Spinal cord (tissue), 10 donors: ENCODE measurements around the gene GRAMD1C. TPM values are rescaled to one million over a fixed set of nuclear protein-coding genes. Genes with fewer than 3 reads are reported as not detected.
"Not testable (repeated sequence)": the region's sequence is repeated elsewhere in the genome, so short reads cannot be mapped to it uniquely, and the experiment has no call there.

Source experiments
- DNase-seq, 6 donors: peaks; one replicate each; pipeline versions ENCODE4 v3.0.0 to v3.0.0-alpha.2; 2013 to 2015; ENCODE audit warnings: low spot score in 6 of 6, low read depth in 4 of 6
- H3K27ac ChIP-seq: one replicate; pipeline ENCODE4 v1.5.1; 2013; ENCODE audit warnings: low read depth, low read length, control low read depth
- H3K27me3 ChIP-seq: one replicate; pipeline ENCODE4 v1.6.1; 2013; ENCODE audit warnings: low read length; ENCODE audit not compliant: control insufficient read depth, insufficient read depth
- H3K36me3 ChIP-seq: one replicate; pipeline ENCODE4 v1.6.1; 2013; ENCODE audit warnings: low read length; ENCODE audit not compliant: control insufficient read depth, insufficient read depth
- H3K4me1 ChIP-seq: one replicate; pipeline ENCODE4 v1.6.1; 2013; ENCODE audit warnings: low read length; ENCODE audit not compliant: control insufficient read depth, insufficient read depth
- H3K4me3 ChIP-seq: one replicate; pipeline ENCODE4 v1.5.1; 2013; ENCODE audit warnings: low read depth, low read length, control low read depth
- H3K9me3 ChIP-seq: one replicate; pipeline ENCODE4 v1.6.1; 2013; ENCODE audit warnings: low read length; ENCODE audit not compliant: control insufficient read depth, insufficient read depth
- WGBS: methylation state at CpG from one replicate; pipeline ENCODE4 v1.1.5; 2013; ENCODE audit warnings: missing lambda C conversion rate; ENCODE audit not compliant: insufficient coverage; 5-methylcytosine and 5-hydroxymethylcytosine counted together
- polyA plus RNA-seq, 2 donors: library from polyadenylated mRNA; unstranded; fragments of 120-200 nt; gene quantifications; one replicate each; pipeline ENCODE4 v1.2.1, GENCODE V29; 2013; ENCODE audit not compliant: insufficient read length in 2 of 2
- total RNA-seq, 2 donors: library from RNA; depleted of rRNA in 1 of 2; stranded (reverse); fragments of 120-200 nt in 1 of 2; fragments of >200 nt in 1 of 2; gene quantifications; one replicate each; pipeline versions ENCODE4 v1.2.3 to v1.2.4, GENCODE V29; 2013 to 2014
- donor health status: healthy.

Gene GRAMD1C
- total and polyA plus RNA-seq, 4 donors: 10.5 to 21.3 (median 15.4) TPM

DNA sequence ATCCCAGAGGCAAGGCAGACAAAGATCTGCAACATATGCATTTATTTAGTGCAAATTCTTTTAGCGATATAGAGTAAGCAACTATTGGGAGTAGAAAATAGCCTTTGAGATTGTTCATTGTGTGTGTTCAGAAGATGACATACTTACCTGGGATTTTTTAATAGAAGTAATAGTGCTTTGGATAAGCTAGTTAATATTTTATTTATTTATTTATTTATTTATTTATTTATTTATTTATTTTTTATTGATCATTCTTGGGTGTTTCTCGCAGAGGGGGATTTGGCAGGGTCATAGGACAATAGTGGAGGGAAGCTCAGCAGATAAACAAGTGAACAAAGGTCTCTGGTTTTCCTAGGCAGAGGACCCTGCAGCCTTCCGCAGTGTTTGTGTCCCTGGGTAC lies 10.5 kb downstream of the GRAMD1C start:
- not testable (repeated sequence) for DNase-seq, H3K36me3 ChIP-seq, H3K4me3 ChIP-seq, H3K9me3 ChIP-seq, H3K27me3 ChIP-seq, H3K4me1 ChIP-seq, H3K27ac ChIP-seq
- WGBS: no CpG with 5 or more reads among the region's 3 CpGs

- not testable (repeated sequence) for H3K27me3 ChIP-seq, H3K36me3 ChIP-seq, H3K4me1 ChIP-seq, H3K4me3 ChIP-seq, H3K27ac ChIP-seq, DNase-seq, H3K9me3 ChIP-seq
- 100% methylated on average over 1 of the region's 22 CpGs for WGBS
These were observed 11.3 kb downstream of the GRAMD1C start for GRCh38 chr3:113849841-113850240.

DNA sequence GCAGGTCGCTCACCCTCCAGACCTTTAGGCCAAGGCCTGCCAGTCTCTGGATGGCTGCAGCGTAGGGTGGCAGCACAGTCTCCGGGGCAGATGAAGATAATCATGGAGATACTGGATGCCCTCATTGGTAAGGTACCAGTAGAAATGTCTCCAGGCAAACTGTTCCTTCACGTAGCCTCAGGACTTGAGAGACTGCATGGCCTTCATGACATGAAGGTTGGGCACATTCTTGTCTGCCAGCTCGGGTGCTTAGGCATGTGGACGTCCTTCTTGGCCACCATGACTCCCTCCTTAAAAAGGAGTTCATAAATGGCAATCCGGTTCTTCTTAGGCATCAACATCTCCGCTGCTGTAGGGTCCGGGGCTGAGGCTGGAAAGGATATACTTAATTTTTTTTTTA lies 11.8 kb downstream of the GRAMD1C start:
- not testable (repeated sequence) for H3K4me1 ChIP-seq, H3K9me3 ChIP-seq, DNase-seq, H3K27ac ChIP-seq, H3K27me3 ChIP-seq, H3K36me3 ChIP-seq, H3K4me3 ChIP-seq
- 100% methylated on average over 2 of the region's 9 CpGs for WGBS

GRCh38 chr3:113852506-113852905 lies 13.9 kb downstream of the GRAMD1C start:
- H3K9me3 ChIP-seq: no peaks in the 10 kb centered on the region
- no peaks in the 10 kb centered on the region for H3K36me3 ChIP-seq
- H3K27me3 ChIP-seq: no peaks in the 10 kb centered on the region
- DNase-seq: no peak
- WGBS: 100% methylated on average over 1 of the region's 3 CpGs
- no peak overlapping the region for H3K27ac ChIP-seq
- H3K4me1 ChIP-seq: no peaks in the 10 kb centered on the region
- no peak overlapping the region for H3K4me3 ChIP-seq

DNA sequence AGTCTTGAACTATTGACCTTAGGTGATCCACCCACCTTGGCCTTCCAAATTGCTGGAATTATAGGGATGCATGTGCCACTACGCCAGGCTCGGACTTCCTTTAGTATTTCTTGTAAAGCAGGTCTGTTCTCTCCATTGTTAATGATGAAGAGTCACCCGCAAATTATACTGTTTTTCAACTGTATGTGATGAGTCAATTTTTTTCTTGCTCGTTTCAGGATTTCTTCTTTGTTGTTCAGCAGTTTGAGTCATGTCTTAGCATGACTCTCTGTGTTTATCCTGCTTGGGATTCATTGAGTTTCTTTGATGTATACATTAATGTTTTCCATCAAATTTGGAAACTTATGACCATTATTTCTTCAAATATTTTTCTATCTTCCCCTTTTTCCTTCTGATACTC lies 28.9 kb downstream of the GRAMD1C start:
- no peak for DNase-seq
- WGBS: 94% methylated on average over 3 of the region's 4 CpGs
- Histone ChIP-seq H3K27me3 (no peaks in the 10 kb centered on the region), H3K4me1 (no peaks in the 10 kb centered on the region), H3K36me3 (no peaks in the 10 kb centered on the region), H3K27ac (no peak overlapping the region), H3K9me3 (peaks cover 3% of the 10 kb centered on the region), H3K4me3 (no peak overlapping the region)

GRCh38 chr3:113873293-113873692 lies 34.7 kb downstream of the GRAMD1C start:
- Histone ChIP-seq H3K4me3 (no peak overlapping the region), H3K27ac (no peak overlapping the region), H3K36me3 (no peaks in the 10 kb centered on the region), H3K4me1 (no peaks in the 10 kb centered on the region), H3K27me3 (no peaks in the 10 kb centered on the region), H3K9me3 (no peaks in the 10 kb centered on the region)
- 100% methylated on average over 5 of the region's 6 CpGs for WGBS
- DNase-seq: no peak

- Histone ChIP-seq H3K27ac (no peak overlapping the region), H3K27me3 (no peaks in the 10 kb centered on the region), H3K4me3 (no peak overlapping the region), H3K4me1 (no peaks in the 10 kb centered on the region), H3K9me3 (no peaks in the 10 kb centered on the region), H3K36me3 (no peaks in the 10 kb centered on the region)
- DNase-seq: no peak
- 88% methylated on average over 2 of the region's 4 CpGs for WGBS
These were observed 35.4 kb downstream of the GRAMD1C start for GRCh38 chr3:113873814-113874526.

DNA sequence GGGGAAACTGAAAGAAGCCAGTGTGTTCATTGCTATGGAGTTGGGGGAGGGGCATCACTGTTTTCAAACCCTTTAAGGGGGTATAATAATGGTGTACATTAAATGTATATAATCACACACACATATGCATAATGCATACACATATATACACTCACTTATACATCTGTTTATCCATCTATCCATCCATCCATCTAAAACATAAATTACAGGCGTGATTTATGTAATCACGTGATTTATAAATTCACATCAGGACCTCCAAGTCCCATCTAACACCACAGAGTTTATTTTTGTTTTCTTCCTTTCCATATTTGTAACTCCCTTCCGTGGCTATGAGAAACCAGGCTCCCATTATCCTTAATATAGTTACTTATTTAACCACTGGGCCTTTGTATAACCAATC lies 39.8 kb downstream of the GRAMD1C start:
- Histone ChIP-seq H3K4me3 (no peak overlapping the region), H3K4me1 (no peaks in the 10 kb centered on the region), H3K9me3 (no peaks in the 10 kb centered on the region), H3K27ac (no peak overlapping the region), H3K36me3 (no peaks in the 10 kb centered on the region), H3K27me3 (no peaks in the 10 kb centered on the region)
- WGBS: 94% methylated on average over 2 of the region's 3 CpGs
- no peak for DNase-seq

- H3K36me3 ChIP-seq: peaks cover 6% of the 10 kb centered on the region
- H3K27me3 ChIP-seq: no peaks in the 10 kb centered on the region
- H3K9me3 ChIP-seq: no peaks in the 10 kb centered on the region
- H3K4me1 ChIP-seq: no peaks in the 10 kb centered on the region
- no peak overlapping the region for H3K27ac ChIP-seq
- 88% methylated on average over 14 of the region's 30 CpGs for WGBS
- no peak for DNase-seq
- no peak overlapping the region for H3K4me3 ChIP-seq
These were observed 46.5 kb downstream of the GRAMD1C start for GRCh38 chr3:113885050-113885449.

DNA sequence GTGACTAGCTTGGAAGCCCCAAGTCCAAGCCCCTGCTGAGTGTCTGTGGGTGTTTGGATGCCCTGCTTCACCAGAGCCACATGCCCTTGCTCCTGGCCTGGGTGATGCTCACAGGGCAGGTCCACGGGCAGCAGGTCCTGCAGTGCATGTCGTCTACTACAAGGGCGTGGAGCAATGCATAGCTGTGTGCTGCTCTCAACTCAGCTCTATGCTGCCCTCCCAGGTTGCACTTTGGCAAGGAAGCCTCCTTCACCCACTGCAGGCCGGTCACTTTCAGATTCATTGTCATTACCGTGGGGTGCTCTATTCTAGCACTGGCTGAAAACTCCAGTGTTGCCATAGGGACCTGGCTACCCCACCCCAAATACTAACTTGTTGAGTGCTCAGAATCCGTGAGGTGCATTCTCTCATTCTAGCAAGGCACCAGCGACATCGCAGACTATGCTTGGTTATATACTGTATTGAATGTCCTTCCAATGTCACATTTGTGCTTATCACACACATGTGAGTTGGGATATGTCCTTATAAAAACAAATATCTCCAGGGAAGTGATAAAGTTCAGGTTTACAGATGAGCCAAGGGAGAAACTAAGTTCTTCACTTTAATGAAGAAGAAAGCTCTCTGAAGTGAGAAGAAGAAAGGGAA lies 51.8 kb downstream of the GRAMD1C start:
- H3K4me3 ChIP-seq: no peak overlapping the region
- H3K36me3 ChIP-seq: no peaks in the 10 kb centered on the region
- no peaks in the 10 kb centered on the region for H3K4me1 ChIP-seq
- DNase-seq: no peak
- H3K27ac ChIP-seq: no peak overlapping the region
- H3K27me3 ChIP-seq: no peaks in the 10 kb centered on the region
- H3K9me3 ChIP-seq: no peaks in the 10 kb centered on the region
- WGBS: 54% methylated on average over 5 of the region's 8 CpGs
